Epithelial cell of umbilical artery (primary cell): ENCODE measurements around the gene JAG2. TPM values are rescaled to one million over a fixed set of nuclear protein-coding genes. Genes with fewer than 3 reads are reported as not detected.

Experiments
- total RNA-seq: library from RNA; depleted of rRNA; stranded (reverse); fragments of >200 nt; gene quantifications from 2 replicates; pipeline ENCODE4 v1.2.3, GENCODE V29; 2014

JAG2 gene
- 23.9 and 41.9 TPM in 2 replicates for total RNA-seq

DNA sequence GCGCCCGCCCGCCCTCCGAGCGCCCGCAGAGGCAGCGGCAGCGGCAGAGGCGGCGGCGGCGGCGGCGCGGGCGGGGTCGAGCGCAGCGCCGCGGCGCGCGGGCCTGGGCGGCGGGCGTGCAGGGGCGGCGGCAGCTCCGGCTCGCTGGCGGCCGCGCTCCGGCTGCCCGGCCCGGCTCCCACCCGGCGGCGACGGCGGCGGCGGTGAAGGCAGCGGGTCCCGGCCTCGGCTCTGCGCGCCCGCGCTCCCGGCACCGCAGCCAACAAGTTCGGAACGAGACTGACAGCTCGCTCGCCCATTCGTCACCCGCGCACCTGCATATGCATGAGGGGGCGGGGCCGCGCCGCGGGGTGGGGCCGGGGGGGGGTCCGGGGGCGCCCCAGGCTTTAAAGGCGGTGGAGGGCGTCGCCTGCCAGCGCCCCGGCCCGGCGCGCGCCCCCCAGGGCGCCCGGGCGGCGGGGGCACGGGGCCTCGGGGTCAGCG lies at the start of gene JAG2:
JAG2 (minus strand) TSS at position 281 of the 483 bp plus-strand sequence. CDS start 356 bp downstream, outside the sequence.

DNA sequence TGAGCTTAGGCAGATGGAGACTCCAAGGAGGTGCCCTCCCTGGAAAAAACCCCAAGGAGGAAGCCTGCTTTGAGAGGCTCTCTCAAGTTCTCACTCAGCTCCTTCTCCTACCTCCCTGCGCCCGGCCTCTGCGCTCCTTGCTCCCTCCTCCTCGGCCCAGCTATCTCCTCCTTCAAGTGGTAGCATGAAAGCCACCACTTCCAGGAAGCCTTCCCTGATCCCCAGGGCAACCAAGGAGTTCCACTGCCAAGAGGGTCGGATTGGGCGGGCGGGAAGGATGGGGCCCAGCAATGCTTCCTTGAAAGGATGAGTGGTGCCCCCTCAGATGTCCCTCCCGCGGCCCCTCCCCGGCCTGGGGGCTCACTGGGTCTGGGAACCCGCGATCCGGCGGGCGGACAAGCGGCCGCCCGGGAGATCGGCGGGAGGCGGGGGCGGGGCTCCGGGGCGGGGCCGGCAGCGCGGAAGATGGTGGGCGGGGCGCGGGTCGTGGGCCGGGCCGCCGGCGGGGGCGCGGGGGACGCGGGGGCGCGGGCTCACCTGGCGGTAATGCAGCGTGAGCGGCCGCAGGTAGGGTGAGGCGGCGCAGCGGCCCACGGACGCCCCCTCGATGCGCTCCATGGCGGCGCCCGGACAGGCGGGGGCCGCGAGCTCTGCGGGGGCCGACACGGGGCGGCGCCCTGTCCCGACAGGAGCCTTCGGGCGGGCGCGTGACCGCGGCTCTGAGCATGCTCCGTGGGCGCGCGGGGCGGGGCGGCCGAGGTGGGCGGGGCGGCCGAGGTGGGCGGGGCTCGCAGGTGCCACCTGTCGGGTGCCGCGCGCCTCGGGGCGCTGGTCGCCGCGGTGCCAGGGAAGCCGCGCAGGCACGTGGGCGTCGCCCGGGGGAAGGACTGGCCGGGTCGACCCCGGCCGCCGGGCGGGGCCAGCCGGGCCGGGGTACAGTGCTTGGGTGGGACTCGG lies 12.3 kb upstream of the JAG2 start, which contains the start of gene NUDT14:
NUDT14 (minus strand) TSS at position 721 of the 957 bp plus-strand sequence; CDS start at position 618, 103 bp downstream.

Other genes starting within 250 kb of the JAG2 start
- gene PLD4, start 243.9 kb downstream of the JAG2 start, total RNA-seq = not detected in 2 replicates
- gene AHNAK2, start 190.4 kb downstream of the JAG2 start, total RNA-seq = 42.6 and 42.7 TPM in 2 replicates
- gene CLBA1, start 183.0 kb downstream of the JAG2 start, total RNA-seq = 2.9 and 3.6 TPM in 2 replicates
- gene CDCA4, start 147.7 kb downstream of the JAG2 start, total RNA-seq = 49.7 and 51.0 TPM in 2 replicates
- not detected in 2 replicates for gene GPR132, start 103.3 kb downstream of the JAG2 start, total RNA-seq
- 27.7 and 47.1 TPM in 2 replicates for gene NUDT14, start 12.5 kb upstream of the JAG2 start, total RNA-seq
- 54.7 and 61.1 TPM in 2 replicates for gene BTBD6, start 79.8 kb upstream of the JAG2 start, total RNA-seq
- gene BRF1, start 132.2 kb upstream of the JAG2 start, total RNA-seq = 32.7 and 33.5 TPM in 2 replicates
- 33.4 and 36.7 TPM in 2 replicates for gene PACS2, start 146.0 kb upstream of the JAG2 start, total RNA-seq
- 0.15 TPM in 1 of 2 replicates, not detected in the other for gene TEX22, start 229.8 kb upstream of the JAG2 start, total RNA-seq